Activated CD4-positive, alpha-beta T cell treated with anti-CD3 and anti-CD28 coated beads for 36 hours (primary cell): Measurements from ENCODE around the gene SPINK2. TPM values are rescaled to one million over a fixed set of nuclear protein-coding genes. Genes with fewer than 3 reads are reported as not detected.

Experiments used
- ATAC-seq: fragments of 200-7000 bp; cut with Tn5 transposase; one replicate; pipeline ENCODE4 v1.10.0; 2021; ENCODE audit warnings: mild to moderate bottlenecking, moderate library complexity
- CTCF ChIA-PET: fragments of 350-600 bp; sonication (Branson Sonifier 250); formaldehyde crosslinking; loops from one replicate; lab custom pipeline; 2021; ENCODE audit warnings: antibody characterized with exemption; lab: Charles Lee
- POLR2A ChIA-PET: fragments of 350-600 bp; sonication (Branson Sonifier 250); formaldehyde crosslinking; loops from one replicate; lab custom pipeline; 2021; ENCODE audit warnings: antibody characterized with exemption, inconsistent platforms; lab: Charles Lee
- DNase-seq: peaks from one replicate; pipeline ENCODE4 v3.0.0-alpha.2; 2020
- H3K27ac Mint-ChIP-seq: one replicate; pipeline ENCODE4 v1.8.0; 2021; ENCODE audit warnings: mixed read lengths
- H3K27me3 Mint-ChIP-seq: one replicate; pipeline ENCODE4 v1.8.0; 2021; ENCODE audit warnings: mixed read lengths
- H3K36me3 Mint-ChIP-seq: one replicate; pipeline ENCODE4 v1.8.0; 2021; ENCODE audit warnings: low read depth, mixed read lengths
- H3K4me1 Mint-ChIP-seq: one replicate; pipeline ENCODE4 v1.8.0; 2021; ENCODE audit warnings: mixed read lengths
- H3K4me3 Mint-ChIP-seq: one replicate; pipeline ENCODE4 v1.8.0; 2021; ENCODE audit warnings: mild to moderate bottlenecking, moderate library complexity, mixed read lengths
- H3K9me3 Mint-ChIP-seq: one replicate; pipeline ENCODE4 v1.8.0; 2021; ENCODE audit warnings: low read depth, mixed read lengths
- intact Hi-C, 2 experiments: fragments of 100-400 bp; cut with DNase I in 1 of 2; cut with micrococcal nuclease in 1 of 2; formaldehyde crosslinking; loops; one replicate each; pipeline versions ENCODE4 v1.14.2 to v1.15.1; 2022 to 2024; cut with DNase I, micrococcal nuclease
- total RNA-seq, 2 experiments: library from RNA; stranded (reverse); gene quantifications; one replicate each; pipeline ENCODE4 v1.2.3, GENCODE V29; 2021

Gene SPINK2
- total RNA-seq, 2 experiments from 2014 or later = 1.3 to 1.9 TPM

DNA sequence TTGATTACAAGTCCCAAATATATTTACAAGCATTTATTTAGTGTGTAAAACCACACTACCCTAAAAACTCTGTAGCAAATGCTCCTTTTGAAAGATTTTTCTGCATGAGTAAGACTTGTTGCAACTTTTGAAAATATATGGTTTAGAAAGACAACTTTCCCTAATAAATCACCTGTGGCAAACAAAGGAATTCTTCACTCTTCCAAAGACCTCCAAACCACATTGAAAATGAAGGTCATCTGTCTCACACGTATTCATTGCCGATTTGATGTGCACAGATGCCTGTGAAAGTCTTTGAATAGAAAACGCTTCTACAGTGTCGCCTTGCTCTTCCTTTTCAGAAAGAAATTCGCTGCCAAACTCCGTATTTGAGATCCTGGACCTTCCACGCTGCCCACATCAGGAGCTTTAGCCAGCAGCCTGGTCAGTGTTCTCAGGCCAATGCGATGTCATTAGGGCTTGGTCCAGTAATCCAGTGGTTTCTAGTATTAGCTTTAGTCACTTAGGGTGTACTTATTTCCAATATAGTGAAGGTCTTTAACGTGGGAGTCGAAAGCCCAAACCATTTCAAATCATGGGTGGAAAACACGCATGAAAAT lies 22.2 kb downstream of the SPINK2 start:
- intact Hi-C loops = no loop called here
- Mint-ChIP-seq H3K9me3 (no peaks in the 10 kb centered on the region), H3K4me3 (peak overlapping the region; percentile 85), H3K36me3 (no peaks in the 10 kb centered on the region), H3K27me3 (no peaks in the 10 kb centered on the region), H3K4me1 (peaks cover 26% of the 10 kb centered on the region), H3K27ac (peak overlapping the region; percentile 85)
- ChIA-PET POLR2A (no interaction called here), CTCF (interaction anchor here (0.8 to 4.2 kb wide), 20 partner anchors 8 to 223 kb away, joined by 3 to 22 read pairs (median 4); partner anchors contain the start of gene HOPX)
- DNase-seq (no peak), ATAC-seq (no peak)

DNA sequence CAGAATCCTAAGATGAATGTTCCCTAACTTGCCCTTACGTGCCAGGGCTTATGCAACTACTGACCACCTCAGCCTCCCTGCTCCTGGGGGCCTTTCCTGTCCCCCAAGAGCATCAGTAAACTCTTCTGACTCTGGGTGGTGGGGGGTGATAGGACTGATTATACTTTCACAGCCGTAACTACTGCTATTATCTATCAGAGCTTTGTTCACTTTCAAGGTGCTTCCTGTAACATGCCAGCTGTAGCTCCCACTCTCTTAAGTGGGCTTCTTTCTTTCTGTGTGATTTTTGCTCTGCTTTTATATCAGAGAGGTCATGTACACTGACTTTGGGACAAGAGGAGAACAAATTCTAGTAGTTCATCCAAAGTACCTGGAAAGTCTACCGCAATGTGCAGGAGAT lies 25.3 kb downstream of the SPINK2 start:
- ChIA-PET CTCF (interaction anchor here (0.9 kb wide), 1 partner anchor 226 kb away, joined by 4 read pairs; no protein-coding TSS in a partner anchor), POLR2A (no interaction called here)
- Mint-ChIP-seq H3K4me1 (peaks cover 14% of the 10 kb centered on the region), H3K27me3 (no peaks in the 10 kb centered on the region), H3K9me3 (no peaks in the 10 kb centered on the region), H3K4me3 (no peak overlapping the region), H3K27ac (no peak overlapping the region), H3K36me3 (no peaks in the 10 kb centered on the region)
- ATAC-seq (no peak), DNase-seq (no peak)
- intact Hi-C loops = no loop called here

DNA sequence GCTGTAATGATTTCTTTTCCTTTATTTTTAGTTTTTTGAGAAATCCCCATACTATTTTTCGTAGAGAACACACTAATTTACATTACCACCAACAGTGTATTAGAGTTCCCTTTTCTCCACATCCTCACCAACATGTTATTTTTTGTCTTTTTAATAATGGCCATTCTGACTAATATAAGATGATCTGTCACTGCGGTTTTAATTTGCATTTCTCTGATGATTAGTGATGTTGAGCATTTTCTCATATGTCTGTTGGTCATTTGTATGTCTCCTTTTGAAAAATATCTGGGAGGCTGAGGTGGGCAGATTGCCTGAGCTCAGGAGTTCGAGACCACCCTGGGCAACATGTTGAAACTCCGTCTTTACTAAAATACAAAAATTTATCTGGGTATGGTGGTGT lies 30.2 kb downstream of the SPINK2 start:
- Mint-ChIP-seq H3K27ac (no peak overlapping the region), H3K4me3 (no peak overlapping the region), H3K36me3 (no peaks in the 10 kb centered on the region), H3K4me1 (no peaks in the 10 kb centered on the region), H3K27me3 (no peaks in the 10 kb centered on the region), H3K9me3 (no peaks in the 10 kb centered on the region)
- POLR2A ChIA-PET = no interaction called here
- no peak for DNase-seq
- intact Hi-C loops = no loop called here
- no peak for ATAC-seq
- CTCF ChIA-PET = interaction anchor here (0.7 to 1.6 kb wide), 2 partner anchors 9 to 41 kb away, joined by 3 to 4 read pairs; no protein-coding TSS in a partner anchor

DNA sequence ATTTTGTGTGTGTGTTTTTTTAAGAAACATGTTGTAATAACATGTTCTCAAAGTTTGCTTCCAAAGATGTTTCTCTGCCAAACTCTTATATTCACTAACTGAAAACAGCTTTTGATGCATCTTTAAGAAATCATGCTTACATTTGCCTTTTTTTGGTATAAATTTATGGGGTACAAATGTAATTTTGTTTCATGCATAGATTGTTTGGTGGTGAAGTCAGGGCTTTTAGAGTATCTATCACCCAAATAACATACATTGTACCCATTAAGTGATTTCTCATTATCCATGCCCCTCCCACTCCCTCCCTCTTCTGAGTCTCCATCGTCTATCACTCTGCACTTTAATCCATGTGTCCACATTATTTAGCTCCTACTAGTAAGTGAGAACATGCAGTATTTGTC lies 30.8 kb downstream of the SPINK2 start:
- Mint-ChIP-seq H3K27me3 (no peaks in the 10 kb centered on the region), H3K4me1 (no peaks in the 10 kb centered on the region), H3K27ac (no peak overlapping the region), H3K4me3 (no peak overlapping the region), H3K36me3 (no peaks in the 10 kb centered on the region), H3K9me3 (no peaks in the 10 kb centered on the region)
- ATAC-seq (no peak), DNase-seq (no peak)
- POLR2A ChIA-PET = no interaction called here
- CTCF ChIA-PET = interaction anchor here (1.6 kb wide), 1 partner anchor 9 kb away, joined by 4 read pairs; no protein-coding TSS in a partner anchor
- intact Hi-C loops = no loop called here

DNA sequence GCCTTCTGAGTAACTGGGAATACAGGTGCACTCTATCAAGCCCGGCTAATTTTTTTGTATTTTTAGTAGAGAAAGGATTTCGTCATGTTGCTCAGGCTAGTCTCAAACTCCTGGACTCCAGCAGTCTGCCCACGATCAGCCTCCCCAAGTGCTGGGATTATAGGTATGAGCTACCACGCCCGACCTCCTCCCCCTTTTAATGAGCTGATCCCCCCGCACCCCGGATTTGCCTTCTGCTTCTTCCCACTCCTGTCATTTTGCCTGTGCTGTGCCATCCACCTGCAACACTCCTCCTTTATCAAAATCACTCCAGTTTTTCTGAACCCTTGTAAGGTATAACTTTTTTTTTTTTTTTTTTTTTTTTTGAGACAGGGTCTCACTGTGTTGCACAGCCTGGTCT lies 33.4 kb downstream of the SPINK2 start:
- Mint-ChIP-seq H3K9me3 (no peaks in the 10 kb centered on the region), H3K4me3 (no peak overlapping the region), H3K27ac (no peak overlapping the region), H3K4me1 (no peaks in the 10 kb centered on the region), H3K36me3 (no peaks in the 10 kb centered on the region), H3K27me3 (no peaks in the 10 kb centered on the region)
- no peak for DNase-seq
- ChIA-PET CTCF (no interaction called here), POLR2A (interaction anchor here (0.6 kb wide), 1 partner anchor 68 kb away, joined by 6 read pairs; no protein-coding TSS in a partner anchor)
- ATAC-seq = no peak
- intact Hi-C loops = no loop called here

DNA sequence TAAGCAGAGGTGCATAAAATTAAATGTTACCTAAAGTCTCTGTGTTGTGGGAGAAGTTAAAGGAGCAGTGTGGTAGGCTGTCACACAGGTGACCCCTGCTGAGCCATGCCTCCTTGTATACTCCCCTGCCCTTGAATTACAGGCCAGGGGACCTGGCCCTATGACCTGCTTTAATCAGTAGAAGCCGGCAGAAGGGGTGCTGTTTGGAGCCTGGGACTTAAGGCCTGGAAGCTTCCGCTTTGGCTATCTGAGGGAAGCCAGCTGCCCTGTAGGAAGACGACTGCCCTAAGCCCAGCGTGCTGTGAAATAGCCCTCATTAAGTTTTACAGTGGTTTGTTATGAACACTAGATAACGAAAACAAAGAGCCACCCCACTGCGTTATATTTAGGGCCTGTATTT lies 34.1 kb downstream of the SPINK2 start:
- Mint-ChIP-seq H3K27me3 (no peaks in the 10 kb centered on the region), H3K27ac (no peak overlapping the region), H3K36me3 (no peaks in the 10 kb centered on the region), H3K9me3 (no peaks in the 10 kb centered on the region), H3K4me3 (no peak overlapping the region), H3K4me1 (no peaks in the 10 kb centered on the region)
- ChIA-PET POLR2A (interaction anchor here (0.6 kb wide), 1 partner anchor 67 kb away, joined by 6 read pairs; no protein-coding TSS in a partner anchor), CTCF (no interaction called here)
- intact Hi-C loops = no loop called here
- no peak for ATAC-seq
- no peak for DNase-seq

DNA sequence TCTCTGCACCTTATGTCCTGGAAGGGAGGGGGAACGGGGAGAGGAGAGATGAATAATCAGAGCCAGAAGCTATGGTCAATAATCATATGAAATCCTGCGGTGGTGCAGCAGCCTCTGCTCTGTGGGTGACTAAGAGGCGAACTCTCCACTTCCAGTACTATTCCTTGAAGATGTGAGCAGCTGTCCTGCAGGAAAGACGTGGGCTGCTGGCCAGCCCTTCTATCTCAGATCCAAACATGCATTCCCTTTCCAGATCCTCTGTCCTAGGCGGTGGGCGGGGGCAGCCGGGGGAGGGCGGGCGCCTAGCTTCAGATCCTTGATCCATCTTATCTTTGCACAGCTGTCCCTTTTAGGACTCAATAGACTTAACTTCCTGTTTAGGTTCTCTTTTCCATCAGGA lies 34.5 kb downstream of the SPINK2 start:
- ATAC-seq (no peak), DNase-seq (no peak)
- no peak overlapping the region for H3K27ac Mint-ChIP-seq
- no peaks in the 10 kb centered on the region for H3K4me1 Mint-ChIP-seq
- no peak overlapping the region for H3K4me3 Mint-ChIP-seq
- ChIA-PET CTCF (interaction anchor here (0.6 kb wide), 1 partner anchor 72 kb away, joined by 3 read pairs; no protein-coding TSS in a partner anchor), POLR2A (interaction anchor here (0.6 kb wide), 1 partner anchor 116 kb away, joined by 4 read pairs; no protein-coding TSS in a partner anchor)
- H3K27me3 Mint-ChIP-seq = no peaks in the 10 kb centered on the region
- no peaks in the 10 kb centered on the region for H3K36me3 Mint-ChIP-seq
- intact Hi-C loops = no loop called here
- no peaks in the 10 kb centered on the region for H3K9me3 Mint-ChIP-seq

DNA sequence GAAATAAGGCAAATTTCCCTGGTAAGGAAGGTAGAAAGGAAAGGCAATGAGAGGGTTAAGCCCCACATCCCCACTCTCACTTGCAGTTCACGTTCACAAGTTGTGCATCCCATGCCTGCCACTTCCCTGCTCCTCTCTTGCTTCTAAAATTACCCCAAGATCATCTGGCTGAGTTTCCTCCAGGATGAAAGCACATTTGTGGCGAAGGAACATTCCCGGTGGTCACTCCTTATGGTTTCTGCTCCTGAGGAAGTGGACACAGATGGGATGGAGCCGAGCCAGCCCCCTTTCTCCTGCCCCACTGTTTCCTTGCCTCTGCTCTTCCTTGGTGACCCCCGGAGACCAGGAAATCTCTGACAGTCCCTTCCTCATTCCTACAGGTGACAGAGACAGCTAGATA lies 37.5 kb downstream of the SPINK2 start:
- no peak overlapping the region for H3K4me3 Mint-ChIP-seq
- no peaks in the 10 kb centered on the region for H3K27me3 Mint-ChIP-seq
- POLR2A ChIA-PET = no interaction called here
- no peaks in the 10 kb centered on the region for H3K36me3 Mint-ChIP-seq
- CTCF ChIA-PET = no interaction called here
- no peaks in the 10 kb centered on the region for H3K4me1 Mint-ChIP-seq
- intact Hi-C loops = no loop called here
- no peak overlapping the region for H3K27ac Mint-ChIP-seq
- no peak for ATAC-seq
- DNase-seq = no peak
- H3K9me3 Mint-ChIP-seq = no peaks in the 10 kb centered on the region

DNA sequence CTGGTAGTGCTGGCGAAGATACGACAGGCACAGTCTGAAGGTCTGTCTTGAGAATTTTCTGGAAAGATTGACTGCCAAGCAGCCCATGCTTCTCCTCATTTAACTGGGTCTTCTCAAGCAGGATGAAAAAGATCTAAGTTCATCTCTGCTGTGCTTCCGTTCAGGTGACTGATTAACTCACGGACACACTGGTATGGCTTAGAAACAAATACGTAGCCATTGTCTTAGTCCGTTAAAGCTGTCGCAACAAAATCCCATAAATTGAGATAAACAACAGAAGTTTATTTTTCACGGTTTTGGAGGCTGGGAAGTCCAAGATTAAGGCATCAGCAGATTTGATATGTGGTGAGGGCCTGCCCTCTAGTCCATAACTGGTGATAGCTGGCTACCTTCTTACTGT lies 39.5 kb downstream of the SPINK2 start:
- ChIA-PET CTCF (no interaction called here), POLR2A (no interaction called here)
- Mint-ChIP-seq H3K27ac (no peak overlapping the region), H3K4me3 (no peak overlapping the region), H3K4me1 (no peaks in the 10 kb centered on the region), H3K36me3 (no peaks in the 10 kb centered on the region), H3K9me3 (no peaks in the 10 kb centered on the region), H3K27me3 (no peaks in the 10 kb centered on the region)
- ATAC-seq = no peak
- DNase-seq = no peak
- intact Hi-C loops = no loop called here

DNA sequence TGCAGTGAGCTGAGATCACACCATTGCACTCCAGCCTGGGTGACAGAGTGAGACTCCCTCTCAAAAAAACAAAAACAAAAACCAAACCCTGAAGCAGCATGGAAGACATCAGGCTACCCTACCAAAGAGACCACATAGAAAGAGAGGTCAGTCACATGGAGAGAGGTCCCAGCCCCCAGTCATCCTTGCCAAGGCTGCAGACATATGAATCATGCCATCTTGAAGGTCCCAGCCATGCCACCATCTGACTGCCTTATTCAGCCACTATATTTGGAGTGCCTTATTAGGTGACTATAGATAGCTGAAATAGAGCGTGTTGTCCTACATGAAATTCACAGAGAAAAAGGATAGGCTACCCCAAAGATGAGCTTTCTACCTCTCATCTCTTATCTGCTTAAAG lies 48.2 kb downstream of the SPINK2 start:
- Mint-ChIP-seq H3K4me3 (no peak overlapping the region), H3K27ac (no peak overlapping the region), H3K36me3 (no peaks in the 10 kb centered on the region), H3K27me3 (no peaks in the 10 kb centered on the region), H3K9me3 (no peaks in the 10 kb centered on the region), H3K4me1 (peaks cover 8% of the 10 kb centered on the region)
- intact Hi-C loops = no loop called here
- no peak for DNase-seq
- ChIA-PET POLR2A (no interaction called here), CTCF (interaction anchor here (0.6 kb wide), 1 partner anchor 13 kb away, joined by 3 read pairs; no protein-coding TSS in a partner anchor)
- ATAC-seq = no peak

DNA sequence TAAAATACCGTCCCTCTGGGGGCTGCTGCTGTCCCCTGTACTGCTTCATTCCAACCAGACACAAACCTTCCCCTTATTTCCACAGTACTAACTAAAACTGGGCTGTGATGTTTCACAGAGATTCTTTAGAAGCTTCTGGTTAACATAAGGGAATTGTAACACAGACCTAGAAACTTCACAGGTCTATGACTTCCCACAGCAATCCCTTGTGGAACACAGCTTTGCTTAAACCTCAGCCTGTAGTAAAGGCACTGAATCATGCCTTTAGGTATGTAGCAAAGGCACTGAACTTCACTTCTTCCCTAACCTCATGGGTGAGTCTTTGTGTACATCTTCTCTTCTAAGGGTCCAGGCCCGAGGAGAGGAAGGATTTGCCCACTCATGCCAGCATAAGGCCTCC lies 49.4 kb downstream of the SPINK2 start:
- Mint-ChIP-seq H3K4me1 (peaks cover 8% of the 10 kb centered on the region), H3K36me3 (no peaks in the 10 kb centered on the region), H3K4me3 (no peak overlapping the region), H3K9me3 (no peaks in the 10 kb centered on the region), H3K27ac (no peak overlapping the region), H3K27me3 (no peaks in the 10 kb centered on the region)
- no peak for ATAC-seq
- POLR2A ChIA-PET = no interaction called here
- DNase-seq = no peak
- intact Hi-C loops = no loop called here
- CTCF ChIA-PET = no interaction called here

DNA sequence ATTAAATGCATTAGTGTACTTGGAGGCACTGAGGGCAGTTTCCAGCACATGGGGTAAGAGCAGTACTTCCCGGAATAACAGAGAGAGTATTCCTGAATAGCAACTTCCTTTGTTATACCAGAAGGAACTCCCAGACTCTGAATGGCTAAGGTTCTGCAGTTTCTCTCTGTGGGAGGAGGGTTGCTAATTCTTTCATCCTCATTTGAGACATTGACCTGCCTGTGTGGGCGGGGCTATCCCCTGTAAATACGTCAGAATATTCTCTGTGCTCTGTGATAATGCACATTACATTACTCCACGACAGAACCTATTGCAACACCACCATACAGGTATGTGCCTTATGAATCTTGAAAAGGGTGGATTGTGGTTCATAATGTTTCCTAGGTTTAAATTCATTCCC lies 52.7 kb downstream of the SPINK2 start:
- intact Hi-C loops = no loop called here
- Mint-ChIP-seq H3K4me1 (peaks cover 8% of the 10 kb centered on the region), H3K4me3 (no peak overlapping the region), H3K9me3 (no peaks in the 10 kb centered on the region), H3K27me3 (no peaks in the 10 kb centered on the region), H3K36me3 (no peaks in the 10 kb centered on the region), H3K27ac (no peak overlapping the region)
- ATAC-seq (peak; percentile 72), DNase-seq (peak; percentile 49)
- ChIA-PET POLR2A (no interaction called here), CTCF (interaction anchor here (0.7 kb wide), 1 partner anchor 136 kb away, joined by 3 read pairs; no protein-coding TSS in a partner anchor)
